Mesenchymal stem cell (in vitro differentiated cells and primary cell): ENCODE results near the gene EFNA2.

ENCODE experiments used
- DNase-seq: peaks from one replicate; pipeline ENCODE4 v3.0.0-alpha.2; 2013
- H2AFZ ChIP-seq: one replicate; pipeline ENCODE4 v1.6.1; 2013; ENCODE audit warnings: low read depth, mild to moderate bottlenecking, control low read depth, inconsistent platforms, low read length, moderate library complexity
- H2AK5ac ChIP-seq: 2 replicates; pipeline ENCODE4 v1.6.1; 2013; ENCODE audit warnings: low read length, moderate library complexity, mild to moderate bottlenecking, inconsistent platforms; ENCODE audit not compliant: severe bottlenecking
- H2BK120ac ChIP-seq: one replicate; pipeline ENCODE4 v1.6.1; 2013; ENCODE audit warnings: low read depth, mild to moderate bottlenecking, inconsistent platforms, low read length, moderate library complexity
- H2BK12ac ChIP-seq, 2 experiments: one replicate each; pipeline ENCODE4 v1.6.1; 2013; ENCODE audit warnings: inconsistent platforms in 2 of 2, low read length in 2 of 2, mild to moderate bottlenecking in 2 of 2, moderate library complexity in 2 of 2, control low read depth in 1 of 2
- H2BK15ac ChIP-seq: one replicate; pipeline ENCODE4 v1.6.1; 2013; ENCODE audit warnings: mild to moderate bottlenecking, low read depth, inconsistent platforms; ENCODE audit not compliant: poor library complexity, severe bottlenecking
- H2BK5ac ChIP-seq: 2 replicates; pipeline ENCODE4 v1.6.1; 2013; ENCODE audit warnings: low read depth, mild to moderate bottlenecking, low read length, control low read depth, inconsistent platforms; ENCODE audit not compliant: poor library complexity, severe bottlenecking
- H3K14ac ChIP-seq, 2 experiments: one replicate each; pipeline ENCODE4 v1.6.1; 2013; ENCODE audit warnings: inconsistent platforms in 2 of 2, low read length in 2 of 2, control low read depth in 1 of 2, mild to moderate bottlenecking in 1 of 2, moderate library complexity in 1 of 2
- H3K18ac ChIP-seq, 2 experiments: one replicate each; pipeline ENCODE4 v1.6.1; 2013; ENCODE audit warnings: inconsistent platforms in 2 of 2, low read length in 2 of 2, control low read depth in 1 of 2, low read depth in 1 of 2, mild to moderate bottlenecking in 1 of 2
- H3K23ac ChIP-seq, 2 experiments: one replicate each; pipeline ENCODE4 v1.6.1; 2013; ENCODE audit warnings: inconsistent platforms in 2 of 2, low read length in 2 of 2, mild to moderate bottlenecking in 2 of 2, moderate library complexity in 2 of 2, control low read depth in 1 of 2
- H3K27ac ChIP-seq: 2 replicates; pipeline ENCODE4 v1.5.1; 2013; ENCODE audit warnings: mild to moderate bottlenecking, moderate library complexity, low read length, control low read depth, inconsistent platforms; ENCODE audit not compliant: poor library complexity, severe bottlenecking
- H3K27me3 ChIP-seq, 2 experiments: 2 replicates each; pipeline versions ENCODE4 v1.6.1 to v1.7.0; 2013; ENCODE audit warnings: low read length in 2 of 2, mild to moderate bottlenecking in 2 of 2, moderate library complexity in 2 of 2, control low read depth in 1 of 2, inconsistent platforms in 1 of 2; ENCODE audit not compliant: control insufficient read depth in 1 of 2, insufficient read depth in 1 of 2
- H3K36me3 ChIP-seq, 2 experiments: 2 replicates each; pipeline versions ENCODE4 v1.6.1 to v1.7.0; 2013; ENCODE audit warnings: low read length in 2 of 2, control low read depth in 1 of 2, inconsistent platforms in 1 of 2, low read depth in 1 of 2, mild to moderate bottlenecking in 1 of 2; ENCODE audit not compliant: insufficient read depth in 2 of 2, control insufficient read depth in 1 of 2
- H3K4ac ChIP-seq, 2 experiments: one replicate each; pipeline ENCODE4 v1.6.1; 2013; ENCODE audit warnings: inconsistent platforms in 2 of 2, low read length in 2 of 2, mild to moderate bottlenecking in 2 of 2, moderate library complexity in 2 of 2, control low read depth in 1 of 2, low read depth in 1 of 2
- H3K4me1 ChIP-seq: 2 replicates; pipeline ENCODE4 v1.6.1; 2013; ENCODE audit warnings: low read depth, low read length, control low read depth; ENCODE audit not compliant: control insufficient read depth, insufficient read depth
- H3K4me2 ChIP-seq: 2 replicates; pipeline ENCODE4 v1.6.1; 2013; ENCODE audit warnings: low read length, mild to moderate bottlenecking, inconsistent platforms; ENCODE audit not compliant: poor library complexity, severe bottlenecking
- H3K4me3 ChIP-seq, 2 experiments: 2 replicates each; pipeline versions ENCODE4 v1.5.1 to v1.7.0; 2013; ENCODE audit warnings: low read length in 2 of 2, mild to moderate bottlenecking in 2 of 2, control low read depth in 1 of 2, low read depth in 1 of 2; ENCODE audit not compliant: insufficient read depth in 1 of 2
- H3K79me1 ChIP-seq: replicated peaks from 2 replicates; pipeline ENCODE4 v1.6.1; 2013; ENCODE audit warnings: mild to moderate bottlenecking, control low read depth, low read length, inconsistent platforms; ENCODE audit not compliant: poor library complexity, severe bottlenecking
- H3K9ac ChIP-seq: 2 replicates; pipeline ENCODE4 v1.7.0; 2013; ENCODE audit warnings: mild to moderate bottlenecking, low read length, moderate library complexity
- H3K9me3 ChIP-seq: 2 replicates; pipeline ENCODE4 v1.7.0; 2013; ENCODE audit warnings: mild to moderate bottlenecking, low read length; ENCODE audit not compliant: control insufficient read depth
- H4K8ac ChIP-seq: one replicate; pipeline ENCODE4 v1.6.1; 2013; ENCODE audit warnings: inconsistent platforms, mild to moderate bottlenecking, low read length, moderate library complexity
- H4K91ac ChIP-seq: one replicate; pipeline ENCODE4 v1.6.1; 2013; ENCODE audit warnings: mild to moderate bottlenecking, low read length, inconsistent platforms
- WGBS: methylation state at CpG from one replicate; pipeline ENCODE4 v1.1.7; 2013; ENCODE audit warnings: mixed read lengths; 5-methylcytosine and 5-hydroxymethylcytosine counted together

The EFNA2 gene

GRCh38 chr19:1261798-1262622 is 23.7 kb upstream of the EFNA2 start:
- Histone ChIP-seq H2AFZ (no peak overlapping the region), H3K9ac (peak overlapping the region; percentile 91), H4K8ac (peak overlapping the region; percentile 63), H3K36me3 (peaks cover 15 to 35% of the 10 kb centered on the region in 2 experiments), H2BK12ac (peak overlapping the region; percentile 88 to 90), H3K4me1 (peaks cover 79% of the 10 kb centered on the region), H3K4ac (peak overlapping the region; percentile 90 to 97), H3K4me3 (peak overlapping the region; percentile 67 to 80), H3K18ac (peak overlapping the region; percentile 98 to 99), H3K9me3 (no peaks in the 10 kb centered on the region), H2AK5ac (peak overlapping the region; percentile 55), H2BK5ac (peak overlapping the region; percentile 94), H3K14ac (peak overlapping the region in 1 of 2 experiments; percentile 45), H4K91ac (peak overlapping the region; percentile 99), H3K23ac (peak overlapping the region in 1 of 2 experiments; percentile 66), H3K4me2 (peak overlapping the region; percentile 94), H2BK15ac (peak overlapping the region; percentile 83), H2BK120ac (peak overlapping the region; percentile 97), H3K79me1 (peaks cover 4% of the 10 kb centered on the region), H3K27ac (peak overlapping the region; percentile 78), H3K27me3 (no peaks in the 10 kb centered on the region)
- 47% methylated on average over 26 of the region's 28 CpGs for WGBS
- DNase-seq: peak; percentile 54

- Histone ChIP-seq H3K9ac (peak overlapping the region; percentile 91), H4K8ac (peak overlapping the region; percentile 78), H2BK120ac (peak overlapping the region; percentile 97), H3K4me1 (peaks cover 80% of the 10 kb centered on the region), H4K91ac (peak overlapping the region; percentile 99), H2BK12ac (peak overlapping the region; percentile 69 to 88), H3K79me1 (peaks cover 7% of the 10 kb centered on the region), H3K18ac (peak overlapping the region; percentile 40 to 99), H2BK5ac (peak overlapping the region; percentile 48), H3K27ac (peak overlapping the region; percentile 78), H3K9me3 (no peaks in the 10 kb centered on the region), H2AFZ (no peak overlapping the region), H3K27me3 (no peaks in the 10 kb centered on the region), H3K23ac (peak overlapping the region in 1 of 2 experiments; percentile 51), H3K14ac (peak overlapping the region in 1 of 2 experiments; percentile 93), H2BK15ac (peak overlapping the region; percentile 99), H2AK5ac (peak overlapping the region; percentile 91), H3K4me3 (peak overlapping the region in 1 of 2 experiments; percentile 35), H3K36me3 (peaks cover 9 to 28% of the 10 kb centered on the region in 2 experiments), H3K4me2 (peak overlapping the region; percentile 94), H3K4ac (peak overlapping the region in 1 of 2 experiments; percentile 97)
- DNase-seq: no peak
- 40% methylated on average over 20 of the region's 21 CpGs for WGBS
Measured at GRCh38 chr19:1262623-1263123, 23.0 kb upstream of the EFNA2 start.

- peaks cover 8% of the 10 kb centered on the region for H3K79me1 ChIP-seq
- peak overlapping the region; percentile 48 for H2BK5ac ChIP-seq
- no peaks in the 10 kb centered on the region for H3K9me3 ChIP-seq
- peak overlapping the region; percentile 59 for H2AK5ac ChIP-seq
- H3K4me2 ChIP-seq: peak overlapping the region; percentile 47
- DNase-seq: no peak
- peak overlapping the region; percentile 21 for H2BK120ac ChIP-seq
- peak overlapping the region; percentile 40 to 99 for H3K18ac ChIP-seq
- H3K4me1 ChIP-seq: peaks cover 80% of the 10 kb centered on the region
- peak overlapping the region; percentile 78 for H3K27ac ChIP-seq
- no peak overlapping the region for H2AFZ ChIP-seq
- H3K4ac ChIP-seq: peak overlapping the region in 1 of 2 experiments; percentile 84
- H3K9ac ChIP-seq: no peak overlapping the region
- 74% methylated on average over 3 of the region's 5 CpGs for WGBS
- peaks cover 3 to 23% of the 10 kb centered on the region in 2 experiments for H3K36me3 ChIP-seq
- peak overlapping the region; percentile 88 to 97 for H2BK12ac ChIP-seq
- no peak overlapping the region for H3K23ac ChIP-seq
- no peak overlapping the region for H2BK15ac ChIP-seq
- H4K91ac ChIP-seq: peak overlapping the region; percentile 95
- no peaks in the 10 kb centered on the region for H3K27me3 ChIP-seq
- no peak overlapping the region for H4K8ac ChIP-seq
- no peak overlapping the region for H3K4me3 ChIP-seq
- H3K14ac ChIP-seq: no peak overlapping the region
Measured at GRCh38 chr19:1263188-1263587, 22.5 kb upstream of the EFNA2 start.
